ENCODE measurements around the gene MYOCOS.

DNA sequence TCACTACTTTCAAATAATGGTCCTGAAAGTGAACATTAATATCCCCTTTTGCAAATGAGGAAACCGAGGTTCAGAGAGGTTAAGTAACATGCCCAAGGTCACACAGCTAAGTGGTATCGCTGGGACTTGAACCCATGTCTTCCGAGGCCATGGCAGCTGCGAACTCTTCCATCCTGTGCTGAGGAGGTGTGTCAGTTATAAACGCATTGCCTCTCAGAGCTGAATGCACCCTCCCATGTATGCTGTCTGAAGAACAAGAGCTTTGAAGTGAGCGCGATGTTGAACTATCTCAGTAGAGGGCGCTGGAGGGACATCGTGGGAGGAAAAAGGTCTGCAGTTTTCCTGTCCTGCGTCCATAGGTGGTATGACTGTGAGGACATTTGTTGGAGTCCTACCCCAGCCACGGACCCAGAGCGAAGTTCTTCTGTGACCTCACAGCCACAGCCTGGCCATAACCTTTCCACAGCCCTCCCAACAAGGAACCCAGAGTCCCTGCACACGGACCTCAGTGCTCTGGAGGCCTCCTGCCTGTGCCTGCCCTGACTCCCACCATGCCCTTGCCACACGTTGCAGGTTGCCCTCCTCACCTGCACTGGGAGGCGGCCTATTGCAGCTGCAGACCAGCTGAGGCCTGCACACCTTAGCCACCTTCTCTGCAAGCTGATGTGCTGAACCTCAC is 22.9 kb downstream of the MYOCOS start:
- TF ChIP-seq, protein P1, sequence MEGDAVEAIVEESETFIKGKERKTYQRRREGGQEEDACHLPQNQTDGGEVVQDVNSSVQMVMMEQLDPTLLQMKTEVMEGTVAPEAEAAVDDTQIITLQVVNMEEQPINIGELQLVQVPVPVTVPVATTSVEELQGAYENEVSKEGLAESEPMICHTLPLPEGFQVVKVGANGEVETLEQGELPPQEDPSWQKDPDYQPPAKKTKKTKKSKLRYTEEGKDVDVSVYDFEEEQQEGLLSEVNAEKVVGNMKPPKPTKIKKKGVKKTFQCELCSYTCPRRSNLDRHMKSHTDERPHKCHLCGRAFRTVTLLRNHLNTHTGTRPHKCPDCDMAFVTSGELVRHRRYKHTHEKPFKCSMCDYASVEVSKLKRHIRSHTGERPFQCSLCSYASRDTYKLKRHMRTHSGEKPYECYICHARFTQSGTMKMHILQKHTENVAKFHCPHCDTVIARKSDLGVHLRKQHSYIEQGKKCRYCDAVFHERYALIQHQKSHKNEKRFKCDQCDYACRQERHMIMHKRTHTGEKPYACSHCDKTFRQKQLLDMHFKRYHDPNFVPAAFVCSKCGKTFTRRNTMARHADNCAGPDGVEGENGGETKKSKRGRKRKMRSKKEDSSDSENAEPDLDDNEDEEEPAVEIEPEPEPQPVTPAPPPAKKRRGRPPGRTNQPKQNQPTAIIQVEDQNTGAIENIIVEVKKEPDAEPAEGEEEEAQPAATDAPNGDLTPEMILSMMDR (IDR thresholded peaks at IDR 0.05; ENCODE audit: insufficient read depth, low read length, poor library complexity, severe bottlenecking), result peak; percentile 71
- TF ChIP-seq EZH2phosphoT487 (conservative IDR thresholded peaks at IDR 0.05; ENCODE audit: low read length), result no peak

Data from SU-DHL-6 (cell line).